SJSA1 (cell line): Measurements from ENCODE around the gene HLA-E. TPM values are rescaled to one million over a fixed set of nuclear protein-coding genes. Genes with fewer than 3 reads are reported as not detected.
"Not testable (repeated sequence)": the region's sequence is repeated elsewhere in the genome, so short reads cannot be mapped to it uniquely, and the experiment has no call there.

Experiments used
- DNase-seq, 2 experiments: peaks; one replicate each; pipeline ENCODE4 v3.0.0-alpha.2; 2015 to 2020; ENCODE audit warnings: low spot score in 2 of 2, low read depth in 1 of 2
- H3K27ac ChIP-seq: fragments of 250-450 bp; sonication (Bioruptor Pico); 2 replicates; pipeline ENCODE4 v1.5.1; 2020; ENCODE audit warnings: mild to moderate bottlenecking, moderate library complexity
- H3K27me3 ChIP-seq: fragments of 250-450 bp; sonication (Bioruptor Pico); replicated peaks from 2 replicates; pipeline ENCODE4 v1.5.1; 2020; ENCODE audit warnings: mild to moderate bottlenecking, moderate library complexity
- H3K36me3 ChIP-seq: fragments of 250-450 bp; sonication (Bioruptor Pico); 2 replicates; pipeline ENCODE4 v1.5.1; 2020; ENCODE audit warnings: mild to moderate bottlenecking
- H3K4me1 ChIP-seq: fragments of 250-450 bp; sonication (Bioruptor Pico); replicated peaks from 2 replicates; pipeline ENCODE4 v1.6.1; 2021; ENCODE audit warnings: mild to moderate bottlenecking
- H3K4me3 ChIP-seq: fragments of 250-450 bp; sonication (Bioruptor Pico); 2 replicates; pipeline ENCODE4 v1.5.1; 2020; ENCODE audit warnings: mild to moderate bottlenecking
- H3K9me3 ChIP-seq: fragments of 250-450 bp; sonication (Bioruptor Pico); replicated peaks from 2 replicates; pipeline ENCODE4 v1.5.1; 2020; ENCODE audit warnings: mild to moderate bottlenecking
- total RNA-seq: library from RNA; depleted of rRNA; stranded (reverse); fragments of >200 nt; shearing (Covaris generic); gene quantifications from 2 replicates; pipeline ENCODE4 v1.2.3, GENCODE V29; 2014

Gene HLA-E
- total RNA-seq, 1 experiment from 2014 or later: 214 TPM

- Histone ChIP-seq H3K4me3 (peak overlapping the region; percentile 69), H3K27ac (0 out of 2 replicates have a peak overlapping the region, but pooled peaks have one; percentile 4)
- not testable (repeated sequence) for H3K9me3 ChIP-seq
These were observed 620 bp upstream of the HLA-E start for GRCh38 chr6:30488697-30489080.

GRCh38 chr6:30490026-30490876 is 942 bp downstream of the HLA-E start:
- H3K27me3 ChIP-seq: no peaks in the 10 kb centered on the region
- peaks cover 12% of the 10 kb centered on the region for H3K4me1 ChIP-seq
- peaks cover 45% of the 10 kb centered on the region for H3K36me3 ChIP-seq
- peak overlapping the region; percentile 69 for H3K4me3 ChIP-seq
- H3K9me3 ChIP-seq: no peaks in the 10 kb centered on the region
- peak; percentile 56 to 74 for DNase-seq
- H3K27ac ChIP-seq: peak overlapping the region; percentile 60

More at GRCh38 chr6:30488697-30489080, 620 bp upstream of the HLA-E start:
- DNase-seq, H3K27me3 ChIP-seq: not testable (repeated sequence)
- H3K36me3 ChIP-seq: peaks cover 42% of the 10 kb centered on the region
- peaks cover 12% of the 10 kb centered on the region for H3K4me1 ChIP-seq

- H3K4me3 ChIP-seq, H3K27ac ChIP-seq, DNase-seq, H3K9me3 ChIP-seq, H3K27me3 ChIP-seq: not testable (repeated sequence)
- Histone ChIP-seq H3K4me1 (peaks cover 18% of the 10 kb centered on the region), H3K36me3 (peaks cover 45% of the 10 kb centered on the region)
These were observed 2.1 kb downstream of the HLA-E start for GRCh38 chr6:30491291-30491953.

GRCh38 chr6:30491991-30492952 is 3.0 kb downstream of the HLA-E start:
- Histone ChIP-seq H3K27ac (no peak overlapping the region), H3K36me3 (peaks cover 45% of the 10 kb centered on the region), H3K4me1 (peaks cover 26% of the 10 kb centered on the region), H3K4me3 (no peak overlapping the region), H3K9me3 (no peaks in the 10 kb centered on the region), H3K27me3 (no peaks in the 10 kb centered on the region)
- DNase-seq: no peak

- no peak overlapping the region for H3K27ac ChIP-seq
- H3K9me3 ChIP-seq: no peaks in the 10 kb centered on the region
- peaks cover 45% of the 10 kb centered on the region for H3K36me3 ChIP-seq
- H3K4me3 ChIP-seq: no peak overlapping the region
- H3K4me1 ChIP-seq: peaks cover 26% of the 10 kb centered on the region
- no peak for DNase-seq
- H3K27me3 ChIP-seq: no peaks in the 10 kb centered on the region
These were observed 4.4 kb downstream of the HLA-E start for GRCh38 chr6:30493643-30494250.

GRCh38 chr6:30494291-30494861 is 5.1 kb downstream of the HLA-E start:
- Histone ChIP-seq H3K27ac (no peak overlapping the region), H3K27me3 (no peaks in the 10 kb centered on the region), H3K4me1 (peaks cover 26% of the 10 kb centered on the region), H3K4me3 (no peak overlapping the region), H3K9me3 (no peaks in the 10 kb centered on the region), H3K36me3 (peaks cover 45% of the 10 kb centered on the region)
- no peak for DNase-seq

- not testable (repeated sequence) for H3K4me3 ChIP-seq, H3K27ac ChIP-seq, DNase-seq, H3K27me3 ChIP-seq, H3K9me3 ChIP-seq
- peaks cover 26% of the 10 kb centered on the region for H3K4me1 ChIP-seq
- peaks cover 39% of the 10 kb centered on the region for H3K36me3 ChIP-seq
These were observed 5.8 kb downstream of the HLA-E start for GRCh38 chr6:30495060-30495459.

- H3K9me3 ChIP-seq: no peaks in the 10 kb centered on the region
- no peaks in the 10 kb centered on the region for H3K27me3 ChIP-seq
- no peak overlapping the region for H3K4me3 ChIP-seq
- DNase-seq: no peak
- H3K36me3 ChIP-seq: peaks cover 30% of the 10 kb centered on the region
- peaks cover 24% of the 10 kb centered on the region for H3K4me1 ChIP-seq
- H3K27ac ChIP-seq: no peak overlapping the region
These were observed 6.7 kb downstream of the HLA-E start for GRCh38 chr6:30495993-30496392.

GRCh38 chr6:30497261-30497599 is 7.9 kb downstream of the HLA-E start:
- peaks cover 21% of the 10 kb centered on the region for H3K4me1 ChIP-seq
- H3K9me3 ChIP-seq, H3K4me3 ChIP-seq, H3K27me3 ChIP-seq, H3K27ac ChIP-seq, DNase-seq: not testable (repeated sequence)
- peaks cover 18% of the 10 kb centered on the region for H3K36me3 ChIP-seq

GRCh38 chr6:30497714-30498113 is 8.4 kb downstream of the HLA-E start:
- H3K9me3 ChIP-seq: no peaks in the 10 kb centered on the region
- no peak overlapping the region for H3K4me3 ChIP-seq
- peaks cover 21% of the 10 kb centered on the region for H3K4me1 ChIP-seq
- DNase-seq: no peak
- no peaks in the 10 kb centered on the region for H3K27me3 ChIP-seq
- H3K36me3 ChIP-seq: peaks cover 13% of the 10 kb centered on the region
- no peak overlapping the region for H3K27ac ChIP-seq

- H3K4me1 ChIP-seq: peaks cover 21% of the 10 kb centered on the region
- not testable (repeated sequence) for DNase-seq, H3K27ac ChIP-seq, H3K36me3 ChIP-seq, H3K4me3 ChIP-seq, H3K27me3 ChIP-seq, H3K9me3 ChIP-seq
These were observed 9.4 kb downstream of the HLA-E start for GRCh38 chr6:30498705-30499104.

- H3K4me3 ChIP-seq: no peak overlapping the region
- no peak overlapping the region for H3K27ac ChIP-seq
- no peaks in the 10 kb centered on the region for H3K27me3 ChIP-seq
- H3K4me1 ChIP-seq: peaks cover 21% of the 10 kb centered on the region
- H3K9me3 ChIP-seq: no peaks in the 10 kb centered on the region
- DNase-seq: no peak
- no peaks in the 10 kb centered on the region for H3K36me3 ChIP-seq
These were observed 11.4 kb downstream of the HLA-E start for GRCh38 chr6:30500421-30501355.
